HEK293 (cell line): ENCODE data around the gene C12orf42.

ENCODE experiments used
- CTCF ChIA-PET: fragments of 350-600 bp; formaldehyde crosslinking; extraction: SDS; loops from one replicate; lab custom pipeline; 2021; ENCODE audit warnings: antibody characterized with exemption; lab: Yijun Ruan, JAX
- POLR2A ChIA-PET: fragments of 300-600 bp; formaldehyde crosslinking; extraction: SDS; loops from one replicate; lab custom pipeline; 2020; ENCODE audit warnings: antibody characterized with exemption, inconsistent platforms; lab: Yijun Ruan, JAX
- H3K27ac ChIP-seq: fragments of 200-500 bp; sonication (Bioruptor generic); 2 replicates; pipeline ENCODE4 v1.5.1; 2014; ENCODE audit warnings: low read depth, low read length, control low read depth, inconsistent platforms; ENCODE audit errors: extremely low read depth
- H3K36me3 ChIP-seq, 2 experiments: fragments of 200-500 bp in 1 of 2; sonication (Bioruptor generic) in 1 of 2; 1 replicate in 1 of 2; 2 replicates in 1 of 2; pipeline ENCODE4 v1.5.1; 2014 to 2017; ENCODE audit warnings: inconsistent platforms in 2 of 2, low read length in 2 of 2; ENCODE audit not compliant: control insufficient read depth in 2 of 2, insufficient read depth in 1 of 2
- H3K4me1 ChIP-seq: fragments of 200-500 bp; sonication (Bioruptor generic); 2 replicates; pipeline ENCODE4 v1.5.1; 2014; ENCODE audit warnings: mild to moderate bottlenecking, low read length, inconsistent platforms; ENCODE audit not compliant: control insufficient read depth, insufficient read depth
- H3K4me3 ChIP-seq: 2 replicates; pipeline ENCODE4 v1.5.1; 2011; ENCODE audit warnings: low read depth, mild to moderate bottlenecking, control low read depth, low read length, moderate library complexity
- H3K9me3 ChIP-seq: fragments of 200-500 bp; sonication (Bioruptor generic); 2 replicates; pipeline ENCODE4 v1.5.1; 2014; ENCODE audit warnings: low read depth, low read length, inconsistent platforms; ENCODE audit not compliant: control insufficient read depth, insufficient read depth
- BCL11B ChIP-seq: fragments of 450-650 bp; formaldehyde crosslinking; IDR thresholded peaks from 2 replicates; pipeline ENCODE4 v1.5.1; 2016; ENCODE audit warnings: low read depth, missing biosample characterization, missing genetic modification characterization
- GLI4 ChIP-seq: fragments of 450-650 bp; formaldehyde crosslinking; IDR thresholded peaks from 2 replicates; pipeline ENCODE4 v1.5.1; 2016; ENCODE audit warnings: missing biosample characterization, missing genetic modification characterization
- IKZF3 ChIP-seq: fragments of 450-650 bp; IDR thresholded peaks from 2 replicates; pipeline ENCODE4 v1.5.0; 2018; ENCODE audit warnings: missing biosample characterization, mild to moderate bottlenecking, missing genetic modification characterization, moderate library complexity
- KLF7 ChIP-seq: fragments of 450-650 bp; formaldehyde crosslinking; IDR thresholded peaks from 2 replicates; pipeline ENCODE4 v1.5.1; 2016; ENCODE audit warnings: missing biosample characterization, missing genetic modification characterization, borderline replicate concordance
- MEIS1 ChIP-seq: sonication (generic); formaldehyde crosslinking; IDR thresholded peaks from 2 replicates; pipeline ENCODE4 v1.8.1; 2022; ENCODE audit warnings: missing genetic modification reagents, mild to moderate bottlenecking, borderline replicate concordance
- MZF1 ChIP-seq: fragments of 450-650 bp; formaldehyde crosslinking; IDR thresholded peaks from 2 replicates; pipeline ENCODE4 v1.5.1; 2017; ENCODE audit warnings: missing biosample characterization, missing genetic modification characterization, borderline replicate concordance
- TRIM28 ChIP-seq: IDR thresholded peaks from 2 replicates; pipeline ENCODE4 v1.6.1; 2011; ENCODE audit warnings: low read length, control low read depth, borderline replicate concordance
- WT1 ChIP-seq: fragments of 450-650 bp; formaldehyde crosslinking; IDR thresholded peaks from 2 replicates; pipeline ENCODE4 v1.5.1; 2016; ENCODE audit warnings: missing biosample characterization, missing genetic modification characterization
- YY2 ChIP-seq: fragments of 450-650 bp; formaldehyde crosslinking; IDR thresholded peaks from 2 replicates; pipeline ENCODE4 v1.5.1; 2016; ENCODE audit warnings: missing biosample characterization, missing genetic modification characterization
- ZBTB1 ChIP-seq: fragments of 450-650 bp; formaldehyde crosslinking; IDR thresholded peaks from 2 replicates; pipeline ENCODE4 v1.5.1; 2016; ENCODE audit warnings: missing biosample characterization, missing genetic modification characterization
- ZFP69B ChIP-seq: fragments of 450-650 bp; formaldehyde crosslinking; IDR thresholded peaks from 2 replicates; pipeline ENCODE4 v1.5.1; 2016; ENCODE audit warnings: missing biosample characterization, missing genetic modification characterization
- ZNF132 ChIP-seq: fragments of 450-650 bp; formaldehyde crosslinking; IDR thresholded peaks from 2 replicates; pipeline ENCODE4 v1.5.1; 2017; ENCODE audit warnings: missing biosample characterization, missing genetic modification characterization, borderline replicate concordance
- ZNF140 ChIP-seq: fragments of 450-650 bp; formaldehyde crosslinking; IDR thresholded peaks from 2 replicates; pipeline ENCODE4 v1.5.1; 2016; ENCODE audit warnings: missing biosample characterization, missing genetic modification characterization
- ZNF146 ChIP-seq: fragments of 450-650 bp; formaldehyde crosslinking; IDR thresholded peaks from 2 replicates; pipeline ENCODE4 v1.5.1; 2016; ENCODE audit warnings: missing biosample characterization, missing genetic modification characterization
- ZNF169 ChIP-seq: fragments of 450-650 bp; formaldehyde crosslinking; IDR thresholded peaks from 2 replicates; pipeline ENCODE4 v1.5.1; 2016; ENCODE audit warnings: missing biosample characterization, missing genetic modification characterization
- ZNF221 ChIP-seq: fragments of 450-650 bp; formaldehyde crosslinking; IDR thresholded peaks from 2 replicates; pipeline ENCODE4 v1.5.1; 2017; ENCODE audit warnings: missing biosample characterization, missing genetic modification characterization, borderline replicate concordance
- ZNF223 ChIP-seq: fragments of 450-650 bp; formaldehyde crosslinking; IDR thresholded peaks from 2 replicates; pipeline ENCODE4 v1.5.1; 2016; ENCODE audit warnings: missing biosample characterization, missing genetic modification characterization
- ZNF426 ChIP-seq: fragments of 450-650 bp; formaldehyde crosslinking; IDR thresholded peaks from 2 replicates; pipeline ENCODE4 v1.5.1; 2017; ENCODE audit warnings: missing biosample characterization, missing genetic modification characterization, mild to moderate bottlenecking, inconsistent platforms, moderate library complexity
- ZNF48 ChIP-seq: fragments of 450-650 bp; formaldehyde crosslinking; IDR thresholded peaks from 2 replicates; pipeline ENCODE4 v1.5.1; 2016; ENCODE audit warnings: missing biosample characterization, missing genetic modification characterization
- ZNF501 ChIP-seq: fragments of 450-650 bp; formaldehyde crosslinking; IDR thresholded peaks from 2 replicates; pipeline ENCODE4 v1.5.1; 2016; ENCODE audit warnings: missing biosample characterization, missing genetic modification characterization
- ZNF510 ChIP-seq: fragments of 450-650 bp; formaldehyde crosslinking; IDR thresholded peaks from 2 replicates; pipeline ENCODE4 v1.5.1; 2018; ENCODE audit warnings: mild to moderate bottlenecking, missing genetic modification characterization, missing biosample characterization; ENCODE audit not compliant: insufficient replicate concordance
- ZNF529 ChIP-seq: fragments of 450-650 bp; formaldehyde crosslinking; IDR thresholded peaks from 2 replicates; pipeline ENCODE4 v1.5.1; 2017; ENCODE audit warnings: missing genetic modification characterization, missing biosample characterization; ENCODE audit not compliant: insufficient replicate concordance
- ZNF549 ChIP-seq: fragments of 450-650 bp; IDR thresholded peaks from 2 replicates; pipeline ENCODE4 v1.5.1; 2018; ENCODE audit warnings: missing biosample characterization, missing genetic modification characterization, mild to moderate bottlenecking, inconsistent platforms, moderate library complexity
- ZNF585B ChIP-seq: fragments of 450-650 bp; formaldehyde crosslinking; IDR thresholded peaks from 2 replicates; pipeline ENCODE4 v1.5.1; 2016; ENCODE audit warnings: missing biosample characterization, missing genetic modification characterization
- ZNF624 ChIP-seq: fragments of 450-650 bp; formaldehyde crosslinking; IDR thresholded peaks from 2 replicates; pipeline ENCODE4 v1.5.1; 2017; ENCODE audit warnings: missing biosample characterization, missing genetic modification characterization
- ZNF747 ChIP-seq: fragments of 450-650 bp; formaldehyde crosslinking; IDR thresholded peaks from 2 replicates; pipeline ENCODE4 v1.5.1; 2016; ENCODE audit warnings: missing biosample characterization, missing genetic modification characterization
- ZSCAN23 ChIP-seq: fragments of 450-650 bp; formaldehyde crosslinking; IDR thresholded peaks from 2 replicates; pipeline ENCODE4 v1.5.1; 2016; ENCODE audit warnings: missing biosample characterization, missing genetic modification characterization
- ZXDB ChIP-seq: fragments of 450-650 bp; formaldehyde crosslinking; IDR thresholded peaks from 2 replicates; pipeline ENCODE4 v1.5.1; 2016; ENCODE audit warnings: missing biosample characterization, missing genetic modification characterization

The C12orf42 gene

DNA sequence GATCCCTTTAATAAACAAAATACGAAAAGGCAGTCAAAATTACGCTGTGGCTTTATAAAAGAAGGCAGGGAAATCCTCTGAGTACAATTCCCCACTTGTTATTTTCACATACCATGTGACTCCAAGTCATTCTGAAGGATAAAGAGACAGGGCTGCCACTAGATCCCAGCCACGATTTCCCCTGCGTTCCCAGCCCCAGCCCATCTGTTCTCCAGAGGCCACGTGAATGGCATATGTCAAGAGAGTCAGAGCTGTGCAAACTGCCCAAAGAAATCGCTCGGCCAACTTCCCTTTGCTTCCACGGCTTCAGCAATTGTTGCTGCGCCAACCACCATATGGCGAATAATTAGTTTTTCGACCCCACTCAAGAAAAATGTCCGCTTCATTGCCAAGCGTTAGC is 161.3 kb downstream of the C12orf42 start:
- no peaks in the 10 kb centered on the region for H3K36me3 ChIP-seq
- CTCF ChIA-PET, result interaction anchor here (0.5 kb wide), 1 partner anchor 126 kb away, joined by 3 read pairs; no protein-coding TSS in a partner anchor
- no peak overlapping the region for H3K4me3 ChIP-seq
- TF ChIP-seq MEIS1 (CRISPR knock-in tag), result no peak
- no peak for TF ChIP-seq ZNF501 (tag by site-specific recombination)
- no peak for TF ChIP-seq ZNF529 (tag by site-specific recombination)
- no peak for TF ChIP-seq MZF1
- TF ChIP-seq ZXDB (tag by site-specific recombination), result no peak
- TF ChIP-seq IKZF3, result no peak
- TF ChIP-seq KLF7 (tag by site-specific recombination), result no peak
- no peak for TF ChIP-seq ZNF140 (tag by site-specific recombination)
- TF ChIP-seq YY2 (tag by site-specific recombination), result no peak
- no peak for TF ChIP-seq ZNF624 (tag by site-specific recombination)
- TF ChIP-seq ZNF510 (tag by site-specific recombination), result no peak
- no peak for TF ChIP-seq ZNF221 (tag by site-specific recombination)
- TF ChIP-seq ZNF223, result no peak
- TF ChIP-seq ZFP69B (tag by site-specific recombination), result no peak
- no peak overlapping the region for H3K27ac ChIP-seq
- H3K9me3 ChIP-seq, result no peaks in the 10 kb centered on the region
- no peaks in the 10 kb centered on the region for H3K4me1 ChIP-seq
- POLR2A ChIA-PET, result no interaction called here

- Histone ChIP-seq H3K4me1 (no peaks in the 10 kb centered on the region), H3K36me3 (no peaks in the 10 kb centered on the region), H3K4me3 (no peak overlapping the region), H3K9me3 (no peaks in the 10 kb centered on the region), H3K27ac (no peak overlapping the region)
- no peak for TF ChIP-seq ZBTB1 (tag by site-specific recombination)
- no peak for TF ChIP-seq KLF7 (tag by site-specific recombination)
- no peak for TF ChIP-seq YY2 (tag by site-specific recombination)
- TF ChIP-seq ZNF747 (tag by site-specific recombination), result no peak
- TF ChIP-seq ZNF549, result no peak
- TF ChIP-seq ZNF510 (tag by site-specific recombination), result no peak
- TF ChIP-seq ZNF48, result no peak
- TF ChIP-seq WT1 (tag by site-specific recombination), result no peak
- TF ChIP-seq ZNF132 (tag by site-specific recombination), result no peak
- no peak for TF ChIP-seq ZSCAN23 (tag by site-specific recombination)
- no peak for TF ChIP-seq BCL11B (tag by site-specific recombination)
- no peak for TF ChIP-seq ZNF624 (tag by site-specific recombination)
- TF ChIP-seq GLI4 (tag by site-specific recombination), result no peak
- TF ChIP-seq ZNF426 (tag by site-specific recombination), result no peak
- no peak for TF ChIP-seq ZNF169 (tag by site-specific recombination)
- no peak for TF ChIP-seq ZNF146 (tag by site-specific recombination)
- no peak for TF ChIP-seq TRIM28
- TF ChIP-seq ZNF585B (tag by site-specific recombination), result no peak
- POLR2A ChIA-PET, result no interaction called here
- CTCF ChIA-PET, result interaction anchor here (0.6 to 0.7 kb wide), 4 partner anchors 22 to 576 kb away, joined by 3 to 4 read pairs (median 3); no protein-coding TSS in a partner anchor
Measured at GRCh38 chr12:103333676-103334075, 162.1 kb downstream of the C12orf42 start.
